Measurements from ENCODE around the gene USP6.

GRCh38 chr17:5096731-5097100 lies 19.1 kb upstream of the USP6 start:
- TF ChIP-seq GATA2 (IDR thresholded peaks at IDR 0.05; ENCODE audit: low read depth, low read length) (no peak), GATA3 (IDR thresholded peaks at IDR 0.05; ENCODE audit: low read depth, low read length) (no peak)
